ENCODE measurements around the gene NDUFS4.
A peak's percentile ranks its signal among the peaks of the same experiment; 100 is the strongest.
"Not testable (repeated sequence)": the region's sequence is repeated elsewhere in the genome, so short reads cannot be mapped to it uniquely, and the experiment has no call there.

The NDUFS4 gene

GRCh38 chr5:53576674-53577073 is 16.2 kb downstream of the NDUFS4 start:
- no peak for DNase-seq

GRCh38 chr5:53578854-53579253 is 18.4 kb downstream of the NDUFS4 start:
- no peak for DNase-seq

GRCh38 chr5:53580547-53580946 is 20.1 kb downstream of the NDUFS4 start:
- no peak for DNase-seq

GRCh38 chr5:53582225-53582624 is 21.8 kb downstream of the NDUFS4 start:
- DNase-seq, result no peak

- no peak for DNase-seq
These were observed 30.3 kb downstream of the NDUFS4 start for GRCh38 chr5:53590759-53591158.

- no peak for DNase-seq
These were observed 34.0 kb downstream of the NDUFS4 start for GRCh38 chr5:53594419-53594818.

- no peak for DNase-seq
These were observed 37.5 kb downstream of the NDUFS4 start for GRCh38 chr5:53597894-53598293.

GRCh38 chr5:53601570-53601969 is 41.1 kb downstream of the NDUFS4 start:
- peak; percentile 32 for DNase-seq

- DNase-seq, result peak; percentile 18
These were observed 42.7 kb downstream of the NDUFS4 start for GRCh38 chr5:53603009-53603687.

- DNase-seq, result no peak
These were observed 43.9 kb downstream of the NDUFS4 start for GRCh38 chr5:53604309-53604708.

- DNase-seq, result peak; percentile 38
These were observed 47.4 kb downstream of the NDUFS4 start for GRCh38 chr5:53607886-53608285.

GRCh38 chr5:53608897-53609296 is 48.5 kb downstream of the NDUFS4 start:
- DNase-seq, result not testable (repeated sequence)

GRCh38 chr5:53613061-53613460 is 52.6 kb downstream of the NDUFS4 start:
- DNase-seq, result no peak

GRCh38 chr5:53613536-53613935 is 53.1 kb downstream of the NDUFS4 start:
- no peak for DNase-seq

- DNase-seq, result no peak
These were observed 54.0 kb downstream of the NDUFS4 start for GRCh38 chr5:53614376-53614885.

- peak; percentile 28 for DNase-seq
These were observed 56.6 kb downstream of the NDUFS4 start for GRCh38 chr5:53616939-53617549.

- no peak for DNase-seq
These were observed 70.8 kb downstream of the NDUFS4 start for GRCh38 chr5:53631251-53631650.

- peak; percentile 55 for DNase-seq
These were observed 81.6 kb downstream of the NDUFS4 start for GRCh38 chr5:53642061-53642460.

- no peak for DNase-seq
These were observed 83.0 kb downstream of the NDUFS4 start for GRCh38 chr5:53643445-53643844.

- no peak for DNase-seq
These were observed 84.6 kb downstream of the NDUFS4 start for GRCh38 chr5:53645078-53645477.

- DNase-seq, result no peak
These were observed 88.9 kb downstream of the NDUFS4 start for GRCh38 chr5:53649352-53649751.

- DNase-seq, result not testable (repeated sequence)
These were observed 100.1 kb downstream of the NDUFS4 start for GRCh38 chr5:53660573-53660972.

- DNase-seq, result not testable (repeated sequence)
These were observed 104.9 kb downstream of the NDUFS4 start for GRCh38 chr5:53665313-53665712.

GRCh38 chr5:53667621-53668020 is 107.2 kb downstream of the NDUFS4 start:
- no peak for DNase-seq

- no peak for DNase-seq
These were observed 111.0 kb downstream of the NDUFS4 start for GRCh38 chr5:53671447-53671846.

Measured in fibroblast of skin of right biceps (primary cell).